Measurements from ENCODE around the gene RBL1. TPM values are rescaled to one million over a fixed set of nuclear protein-coding genes. Genes with fewer than 3 reads are reported as not detected.
A peak's percentile ranks its signal among the peaks of the same experiment; 100 is the strongest.

RBL1 gene
- total RNA-seq, 1 donor from 2014 or later = 5.7 TPM

DNA sequence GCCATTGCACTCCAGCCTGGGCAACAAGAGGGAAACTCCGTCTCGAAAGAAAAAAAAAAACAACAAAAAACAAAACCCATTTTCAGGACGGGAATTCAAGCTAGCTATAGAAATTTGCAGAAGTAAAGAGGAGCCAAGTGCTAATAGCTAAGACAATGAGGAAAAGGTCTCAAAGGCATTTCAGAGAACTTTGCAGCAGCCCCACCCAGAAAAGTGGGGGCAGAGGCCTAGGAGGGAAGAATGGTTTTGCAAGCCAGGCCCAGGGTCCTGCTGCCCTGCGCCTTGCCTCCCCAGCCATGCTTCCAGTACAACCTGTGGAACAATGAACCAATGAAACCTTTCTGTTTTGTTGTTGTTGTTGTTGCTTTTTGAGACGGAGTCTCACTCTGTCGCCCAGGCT, 106.0 kb downstream of the RBL1 start:
- no peak overlapping the region for H3K27ac Mint-ChIP-seq (ENCODE audit: unreplicated experiment)
- TF ChIP-seq, protein P1, sequence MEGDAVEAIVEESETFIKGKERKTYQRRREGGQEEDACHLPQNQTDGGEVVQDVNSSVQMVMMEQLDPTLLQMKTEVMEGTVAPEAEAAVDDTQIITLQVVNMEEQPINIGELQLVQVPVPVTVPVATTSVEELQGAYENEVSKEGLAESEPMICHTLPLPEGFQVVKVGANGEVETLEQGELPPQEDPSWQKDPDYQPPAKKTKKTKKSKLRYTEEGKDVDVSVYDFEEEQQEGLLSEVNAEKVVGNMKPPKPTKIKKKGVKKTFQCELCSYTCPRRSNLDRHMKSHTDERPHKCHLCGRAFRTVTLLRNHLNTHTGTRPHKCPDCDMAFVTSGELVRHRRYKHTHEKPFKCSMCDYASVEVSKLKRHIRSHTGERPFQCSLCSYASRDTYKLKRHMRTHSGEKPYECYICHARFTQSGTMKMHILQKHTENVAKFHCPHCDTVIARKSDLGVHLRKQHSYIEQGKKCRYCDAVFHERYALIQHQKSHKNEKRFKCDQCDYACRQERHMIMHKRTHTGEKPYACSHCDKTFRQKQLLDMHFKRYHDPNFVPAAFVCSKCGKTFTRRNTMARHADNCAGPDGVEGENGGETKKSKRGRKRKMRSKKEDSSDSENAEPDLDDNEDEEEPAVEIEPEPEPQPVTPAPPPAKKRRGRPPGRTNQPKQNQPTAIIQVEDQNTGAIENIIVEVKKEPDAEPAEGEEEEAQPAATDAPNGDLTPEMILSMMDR (IDR thresholded peaks at IDR 0.05; ENCODE audit: unreplicated experiment) = no peak
- H3K9me3 Mint-ChIP-seq (ENCODE audit: unreplicated experiment) = peaks cover 6% of the 10 kb centered on the region
- H3K27me3 Mint-ChIP-seq (ENCODE audit: unreplicated experiment) = peaks cover 2% of the 10 kb centered on the region
- H3K4me1 Mint-ChIP-seq (ENCODE audit: unreplicated experiment) = peaks cover 9% of the 10 kb centered on the region
- no peak for DNase-seq (ENCODE audit: low spot score)
- peaks cover 10% of the 10 kb centered on the region for H3K36me3 Mint-ChIP-seq (ENCODE audit: low read depth, unreplicated experiment)
- no peak overlapping the region for H3K4me3 Mint-ChIP-seq (ENCODE audit: unreplicated experiment)

DNA sequence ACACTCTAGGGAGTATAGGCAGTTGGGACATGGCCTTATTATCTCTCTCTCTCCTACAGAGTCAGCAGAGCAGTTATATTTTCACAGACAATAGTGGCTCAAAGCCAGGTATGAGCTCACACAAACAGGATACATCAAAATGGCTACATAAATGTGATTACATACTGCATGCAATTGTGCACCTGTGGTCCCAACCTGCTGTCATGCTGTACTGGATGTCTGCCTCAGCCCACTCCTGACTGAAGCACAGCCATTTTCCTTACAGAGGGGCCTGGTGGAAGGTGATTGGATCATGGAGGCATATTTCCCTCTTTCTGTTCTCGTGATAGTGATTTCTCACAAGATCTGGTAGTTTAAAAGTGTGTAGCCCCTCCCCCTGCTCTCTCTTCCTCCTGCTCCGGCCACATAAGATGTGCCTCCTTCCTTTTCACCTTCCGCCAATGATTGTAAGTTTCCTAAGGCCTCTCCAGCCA, 107.3 kb downstream of the RBL1 start:
- Mint-ChIP-seq H3K9me3 (ENCODE audit: unreplicated experiment) (peaks cover 6% of the 10 kb centered on the region), H3K4me3 (ENCODE audit: unreplicated experiment) (no peak overlapping the region), H3K27ac (ENCODE audit: unreplicated experiment) (peak overlapping the region; percentile 48), H3K27me3 (ENCODE audit: unreplicated experiment) (peaks cover 4% of the 10 kb centered on the region), H3K36me3 (ENCODE audit: low read depth, unreplicated experiment) (peaks cover 6% of the 10 kb centered on the region), H3K4me1 (ENCODE audit: unreplicated experiment) (peaks cover 9% of the 10 kb centered on the region)
- TF ChIP-seq, protein P1 (IDR thresholded peaks at IDR 0.05; ENCODE audit: unreplicated experiment) = no peak
- no peak for DNase-seq (ENCODE audit: low spot score)

DNA sequence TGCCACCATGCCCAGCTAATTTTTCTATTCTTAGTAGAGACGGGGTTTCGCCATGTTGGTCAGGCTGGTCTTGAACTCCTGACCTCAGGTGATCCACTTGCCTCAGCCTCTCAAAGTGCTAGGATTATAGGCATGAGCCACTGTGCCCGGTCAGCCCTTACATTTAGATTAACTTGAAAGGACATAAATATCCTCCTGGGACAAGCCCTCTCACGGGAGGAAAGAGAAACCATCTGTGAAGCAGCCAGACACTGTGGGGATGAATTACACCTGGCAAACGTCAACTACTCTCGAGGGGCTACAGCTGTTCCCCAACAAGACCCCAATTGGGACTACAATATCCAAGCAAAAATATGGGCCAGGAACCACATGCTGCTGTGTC, 111.5 kb downstream of the RBL1 start:
- Mint-ChIP-seq H3K36me3 (ENCODE audit: low read depth, unreplicated experiment) (no peaks in the 10 kb centered on the region), H3K9me3 (ENCODE audit: unreplicated experiment) (no peaks in the 10 kb centered on the region)

DNA sequence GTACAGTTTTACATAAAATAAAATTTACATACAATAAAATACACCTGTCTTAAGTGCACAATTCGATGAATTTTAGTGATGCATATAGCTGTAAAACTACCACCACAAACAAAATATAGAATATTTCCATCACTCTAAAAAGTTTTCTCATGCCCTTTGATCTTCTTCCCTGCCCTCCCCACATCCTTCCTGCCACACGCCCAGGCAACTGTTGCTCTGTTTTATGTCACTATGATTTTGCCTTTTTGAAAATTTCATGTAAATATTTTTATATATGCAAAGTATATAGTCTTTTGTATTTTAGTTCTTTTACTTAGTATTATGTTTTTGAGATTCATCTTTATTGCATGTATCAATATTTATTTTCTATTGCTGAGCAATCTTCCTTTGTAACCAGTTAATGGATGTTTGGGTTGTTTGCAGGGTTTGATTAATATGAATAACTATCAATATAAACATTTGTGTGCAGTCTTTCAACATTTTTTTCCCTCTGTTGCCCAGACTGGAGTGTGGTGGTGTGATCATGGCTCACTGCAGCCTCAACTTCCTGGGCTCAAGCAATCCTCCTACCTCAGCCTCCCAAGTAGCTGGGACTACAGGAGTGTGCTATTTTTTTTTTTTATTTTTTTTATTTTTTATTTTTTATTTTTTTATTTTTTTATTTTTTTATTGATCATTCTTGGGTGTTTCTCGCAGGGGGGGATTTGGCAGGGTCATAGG, 120.5 kb downstream of the RBL1 start:
- H3K27me3 Mint-ChIP-seq (ENCODE audit: unreplicated experiment) = no peaks in the 10 kb centered on the region
- no peak for DNase-seq (ENCODE audit: low spot score)
- no peak overlapping the region for H3K27ac Mint-ChIP-seq (ENCODE audit: unreplicated experiment)
- TF ChIP-seq, protein P1 (IDR thresholded peaks at IDR 0.05; ENCODE audit: unreplicated experiment) = no peak
- H3K36me3 Mint-ChIP-seq (ENCODE audit: low read depth, unreplicated experiment) = no peaks in the 10 kb centered on the region
- H3K4me1 Mint-ChIP-seq (ENCODE audit: unreplicated experiment) = no peaks in the 10 kb centered on the region
- no peaks in the 10 kb centered on the region for H3K9me3 Mint-ChIP-seq (ENCODE audit: unreplicated experiment)
- H3K4me3 Mint-ChIP-seq (ENCODE audit: unreplicated experiment) = no peak overlapping the region

More for the DNA sequence above, 111.5 kb downstream of the RBL1 start:
- Mint-ChIP-seq H3K27ac (ENCODE audit: unreplicated experiment) (no peak overlapping the region), H3K4me1 (ENCODE audit: unreplicated experiment) (peaks cover 8% of the 10 kb centered on the region), H3K27me3 (ENCODE audit: unreplicated experiment) (peaks cover 1% of the 10 kb centered on the region), H3K4me3 (ENCODE audit: unreplicated experiment) (no peak overlapping the region)
- DNase-seq (ENCODE audit: low spot score) = no peak
- TF ChIP-seq, protein P1 (IDR thresholded peaks at IDR 0.05; ENCODE audit: unreplicated experiment) = no peak

DNA sequence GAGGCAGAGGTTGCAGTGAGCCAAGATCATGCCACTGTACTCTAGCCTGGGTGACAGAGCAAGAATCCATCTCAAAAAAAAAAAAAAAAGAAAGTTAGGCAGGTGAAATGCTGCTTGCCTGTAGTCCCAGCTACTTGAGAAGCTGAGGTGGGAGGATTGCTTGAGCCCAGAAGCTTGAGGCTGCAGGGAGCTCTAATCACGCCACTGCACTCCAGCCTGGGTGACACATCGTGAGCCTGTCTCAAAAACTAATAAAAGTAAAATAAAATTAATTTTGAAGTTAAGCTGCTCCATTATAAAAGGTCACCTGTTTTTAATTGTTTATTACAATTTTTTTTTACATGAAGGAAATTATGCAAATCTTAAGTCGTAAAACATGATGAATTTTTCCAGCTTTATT, 121.1 kb downstream of the RBL1 start:
- Mint-ChIP-seq H3K27me3 (ENCODE audit: unreplicated experiment) (no peaks in the 10 kb centered on the region), H3K36me3 (ENCODE audit: low read depth, unreplicated experiment) (no peaks in the 10 kb centered on the region), H3K4me1 (ENCODE audit: unreplicated experiment) (no peaks in the 10 kb centered on the region), H3K9me3 (ENCODE audit: unreplicated experiment) (no peaks in the 10 kb centered on the region), H3K4me3 (ENCODE audit: unreplicated experiment) (no peak overlapping the region), H3K27ac (ENCODE audit: unreplicated experiment) (no peak overlapping the region)
- no peak for DNase-seq (ENCODE audit: low spot score)
- TF ChIP-seq, protein P1 (IDR thresholded peaks at IDR 0.05; ENCODE audit: unreplicated experiment) = no peak

Measured in endothelial cell (in vitro differentiated cells).